Panc1 (cell line): ENCODE measurements around the gene ERMARD. TPM values are rescaled to one million over a fixed set of nuclear protein-coding genes. Genes with fewer than 3 reads are reported as not detected.

Experiments
- ATAC-seq: fragments of 200-7000 bp; cut with Tn5 transposase; 2 replicates; pipeline ENCODE4 v1.9.1; 2020; ENCODE audit warnings: mild to moderate bottlenecking, moderate library complexity
- BruUV-seq: library from RNA; stranded (reverse); fragments of 400-500 nt; replicated peaks from 2 replicates; lab custom pipeline; 2021; lab: Mats Ljungman, UMichigan
- CTCF ChIA-PET: fragments of 300-600 bp; sonication (Branson Sonifier 250); formaldehyde crosslinking; loops from one replicate; lab custom pipeline; 2022; ENCODE audit warnings: antibody characterized with exemption; lab: Charles Lee
- POLR2A ChIA-PET: fragments of 300-600 bp; sonication (Branson Sonifier 250); formaldehyde crosslinking; loops from one replicate; lab custom pipeline; 2022; ENCODE audit warnings: antibody characterized with exemption; lab: Charles Lee
- DNase-seq: peaks from one replicate; pipeline ENCODE4 v3.0.0-alpha.2; 2010; ENCODE audit warnings: low read depth, low spot score
- H3K27ac ChIP-seq: 2 replicates; pipeline ENCODE4 v1.5.1; 2011; ENCODE audit warnings: mild to moderate bottlenecking, low read length, inconsistent platforms
- H3K27me3 ChIP-seq: fragments of 200-500 bp; sonication (Bioruptor generic); 2 replicates; pipeline ENCODE4 v1.6.0; 2014; ENCODE audit warnings: low read length, inconsistent platforms; ENCODE audit not compliant: control insufficient read depth, insufficient read depth
- H3K36me3 ChIP-seq: fragments of 200-500 bp; sonication (Bioruptor generic); 2 replicates; pipeline ENCODE4 v1.5.1; 2014; ENCODE audit warnings: inconsistent platforms, mild to moderate bottlenecking, low read length, moderate library complexity; ENCODE audit not compliant: control insufficient read depth, insufficient read depth
- H3K4me1 ChIP-seq: 2 replicates; pipeline ENCODE4 v1.5.1; 2011; ENCODE audit warnings: inconsistent platforms, mild to moderate bottlenecking, low read length, moderate library complexity; ENCODE audit not compliant: control insufficient read depth, insufficient read depth
- H3K4me3 ChIP-seq, 2 experiments: 2 replicates each; pipeline ENCODE4 v1.5.1; 2011 to 2012; ENCODE audit warnings: low read depth in 2 of 2, low read length in 2 of 2, mild to moderate bottlenecking in 2 of 2, inconsistent platforms in 1 of 2, moderate library complexity in 1 of 2
- H3K9me3 ChIP-seq: fragments of 200-500 bp; sonication (Bioruptor generic); 2 replicates; pipeline ENCODE4 v1.5.1; 2014; ENCODE audit warnings: low read depth, mild to moderate bottlenecking, inconsistent platforms, low read length, moderate library complexity; ENCODE audit not compliant: control insufficient read depth, insufficient read depth
- POLR2AphosphoS5 ChIP-seq: IDR thresholded peaks from 2 replicates; pipeline ENCODE4 v1.6.1; 2012; ENCODE audit warnings: mild to moderate bottlenecking, low read depth, low read length, moderate library complexity
- REST ChIP-seq, 2 experiments: IDR thresholded peaks; 2 replicates each; pipeline ENCODE4 v1.6.1; 2011 to 2012; ENCODE audit warnings: low read depth in 2 of 2, control low read depth in 1 of 2, low read length in 1 of 2, mild to moderate bottlenecking in 1 of 2, moderate library complexity in 1 of 2; ENCODE audit not compliant: insufficient read depth in 1 of 2
- SIN3A ChIP-seq: IDR thresholded peaks from 2 replicates; pipeline ENCODE4 v1.6.1; 2012; ENCODE audit warnings: low read depth, mild to moderate bottlenecking, low read length, moderate library complexity, borderline replicate concordance; ENCODE audit not compliant: insufficient read depth
- TCF7L2 ChIP-seq: IDR thresholded peaks from 2 replicates; pipeline ENCODE4 v1.6.1; 2011; ENCODE audit warnings: mild to moderate bottlenecking, low read depth, low read length, inconsistent platforms
- in situ Hi-C: cut with HindIII; loops from 2 replicates; pipeline ENCODE4 v1.10.0; 2016; ENCODE audit warnings: low sequenced_read_pairs, low pct_unique_long_range_greater_than_20kb
- intact Hi-C: fragments of 100-400 bp; cut with micrococcal nuclease; formaldehyde crosslinking; loops from one replicate; pipeline ENCODE4 v1.10.0; 2022; ENCODE audit not compliant: unreplicated experiment
- total RNA-seq: library from RNA; stranded (reverse); gene quantifications from one replicate; pipeline ENCODE4 v1.2.1, GENCODE V29; 2021; ENCODE audit not compliant: unreplicated experiment
- TF ChIP-seq, protein P1 (sequence below): fragments of 450-650 bp; IDR thresholded peaks from 2 replicates; pipeline ENCODE4 v1.5.1; 2017; ENCODE audit warnings: mild to moderate bottlenecking

The ERMARD gene
- total RNA-seq, 1 experiment from 2014 or later = 38.5 TPM

- Histone ChIP-seq H3K9me3 (no peaks in the 10 kb centered on the region), H3K4me3 (no peak overlapping the region), H3K36me3 (0 out of 2 replicates have a peak, but pooled peaks cover 2% of the 10 kb centered on the region), H3K27me3 (no peaks in the 10 kb centered on the region), H3K4me1 (no peaks in the 10 kb centered on the region), H3K27ac (no peak overlapping the region)
- no peak for DNase-seq
- intact Hi-C loops = no loop called here
- no TSS peak for BruUV-seq
- in situ Hi-C loops = no loop called here
- ATAC-seq = no peak
- ChIA-PET POLR2A (no interaction called here), CTCF (no interaction called here)
- TF ChIP-seq SIN3A (no peak), REST (IDR thresholded peaks at IDR 0.05; ENCODE audit: insufficient read depth in 1 of 2, low read depth in 2 of 2, low read length in 1 of 2) (no peak), TCF7L2 (no peak), POLR2AphosphoS5 (no peak)
- TF ChIP-seq, protein P1, sequence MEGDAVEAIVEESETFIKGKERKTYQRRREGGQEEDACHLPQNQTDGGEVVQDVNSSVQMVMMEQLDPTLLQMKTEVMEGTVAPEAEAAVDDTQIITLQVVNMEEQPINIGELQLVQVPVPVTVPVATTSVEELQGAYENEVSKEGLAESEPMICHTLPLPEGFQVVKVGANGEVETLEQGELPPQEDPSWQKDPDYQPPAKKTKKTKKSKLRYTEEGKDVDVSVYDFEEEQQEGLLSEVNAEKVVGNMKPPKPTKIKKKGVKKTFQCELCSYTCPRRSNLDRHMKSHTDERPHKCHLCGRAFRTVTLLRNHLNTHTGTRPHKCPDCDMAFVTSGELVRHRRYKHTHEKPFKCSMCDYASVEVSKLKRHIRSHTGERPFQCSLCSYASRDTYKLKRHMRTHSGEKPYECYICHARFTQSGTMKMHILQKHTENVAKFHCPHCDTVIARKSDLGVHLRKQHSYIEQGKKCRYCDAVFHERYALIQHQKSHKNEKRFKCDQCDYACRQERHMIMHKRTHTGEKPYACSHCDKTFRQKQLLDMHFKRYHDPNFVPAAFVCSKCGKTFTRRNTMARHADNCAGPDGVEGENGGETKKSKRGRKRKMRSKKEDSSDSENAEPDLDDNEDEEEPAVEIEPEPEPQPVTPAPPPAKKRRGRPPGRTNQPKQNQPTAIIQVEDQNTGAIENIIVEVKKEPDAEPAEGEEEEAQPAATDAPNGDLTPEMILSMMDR = no peak
Measured at GRCh38 chr6:169775321-169775720, 23.9 kb downstream of the ERMARD start.

- no peaks in the 10 kb centered on the region for H3K9me3 ChIP-seq
- H3K36me3 ChIP-seq = 0 out of 2 replicates have a peak, but pooled peaks cover 2% of the 10 kb centered on the region
- TF ChIP-seq POLR2AphosphoS5 = no peak
- no peak for TF ChIP-seq REST (IDR thresholded peaks at IDR 0.05; ENCODE audit: insufficient read depth in 1 of 2, low read depth in 2 of 2, low read length in 1 of 2)
- no peak for TF ChIP-seq SIN3A
- no peak for TF ChIP-seq TCF7L2
- TF ChIP-seq, protein P1 = no peak
- no peak overlapping the region for H3K27ac ChIP-seq
- no peaks in the 10 kb centered on the region for H3K4me1 ChIP-seq
- no peaks in the 10 kb centered on the region for H3K27me3 ChIP-seq
- intact Hi-C loops (no loop called here), in situ Hi-C loops (no loop called here)
- ATAC-seq (no peak), DNase-seq (no peak)
- BruUV-seq = no TSS peak
- ChIA-PET POLR2A (no interaction called here), CTCF (no interaction called here)
- H3K4me3 ChIP-seq = no peak overlapping the region
Measured at GRCh38 chr6:169776379-169776778, 25.0 kb downstream of the ERMARD start.
